ENCODE measurements around the gene ALOX15.
"Not testable (repeated sequence)": the region's sequence is repeated elsewhere in the genome, so short reads cannot be mapped to it uniquely, and the experiment has no call there.

ALOX15 gene

GRCh38 chr17:4610656-4611055 is 30.8 kb downstream of the ALOX15 start:
- DNase-seq, result no peak

GRCh38 chr17:4610162-4610561 is 31.3 kb downstream of the ALOX15 start:
- DNase-seq, result no peak

GRCh38 chr17:4609761-4610160 is 31.7 kb downstream of the ALOX15 start:
- DNase-seq, result no peak

- no peak for DNase-seq
Observed at GRCh38 chr17:4607773-4608187, 33.7 kb downstream of the ALOX15 start.

- no peak for DNase-seq
Observed at GRCh38 chr17:4607261-4607741, 34.2 kb downstream of the ALOX15 start.

- no peak for DNase-seq
Observed at GRCh38 chr17:4605826-4606225, 35.7 kb downstream of the ALOX15 start.

GRCh38 chr17:4604736-4605135 is 36.7 kb downstream of the ALOX15 start:
- not testable (repeated sequence) for DNase-seq

- DNase-seq, result peak; percentile 27
Observed at GRCh38 chr17:4604111-4604644, 37.3 kb downstream of the ALOX15 start.

- no peak for DNase-seq
Observed at GRCh38 chr17:4602041-4602440, 39.4 kb downstream of the ALOX15 start.

- no peak for DNase-seq
Observed at GRCh38 chr17:4601326-4601725, 40.2 kb downstream of the ALOX15 start.

GRCh38 chr17:4600563-4600962 is 40.9 kb downstream of the ALOX15 start:
- no peak for DNase-seq

GRCh38 chr17:4599505-4600281 is 41.8 kb downstream of the ALOX15 start:
- DNase-seq, result no peak

- DNase-seq, result no peak
Observed at GRCh38 chr17:4598776-4599504, 42.5 kb downstream of the ALOX15 start.

GRCh38 chr17:4597975-4598374 is 43.5 kb downstream of the ALOX15 start:
- no peak for DNase-seq

GRCh38 chr17:4596636-4597380 is 44.7 kb downstream of the ALOX15 start:
- DNase-seq, result no peak

- DNase-seq, result not testable (repeated sequence)
Observed at GRCh38 chr17:4595685-4596342, 45.7 kb downstream of the ALOX15 start.

- DNase-seq, result no peak
Observed at GRCh38 chr17:4594931-4595684, 46.4 kb downstream of the ALOX15 start.

GRCh38 chr17:4594406-4594805 is 47.1 kb downstream of the ALOX15 start:
- no peak for DNase-seq

- DNase-seq, result no peak
Observed at GRCh38 chr17:4593021-4593421, 48.5 kb downstream of the ALOX15 start.

- no peak for DNase-seq
Observed at GRCh38 chr17:4592240-4593005, 49.1 kb downstream of the ALOX15 start.

GRCh38 chr17:4591529-4591928 is 49.9 kb downstream of the ALOX15 start:
- no peak for DNase-seq
